Esophagus (tissue), 2 donors: ENCODE measurements around the gene PAX4. TPM values are rescaled to one million over a fixed set of nuclear protein-coding genes. Genes with fewer than 3 reads are reported as not detected.

ENCODE experiments used
- H3K27ac ChIP-seq, 2 donors: one replicate each; pipeline ENCODE4 v1.5.1; 2013; ENCODE audit warnings: low read depth in 2 of 2, mild to moderate bottlenecking in 2 of 2, inconsistent platforms in 1 of 2, low read length in 1 of 2, moderate library complexity in 1 of 2
- H3K27me3 ChIP-seq, 2 donors: one replicate each; pipeline ENCODE4 v1.6.1; 2013; ENCODE audit warnings: low read length in 2 of 2, control low read depth in 1 of 2, mild to moderate bottlenecking in 1 of 2; ENCODE audit not compliant: insufficient read depth in 2 of 2, control insufficient read depth in 1 of 2
- H3K36me3 ChIP-seq, 2 donors: one replicate each; pipeline ENCODE4 v1.6.1; 2013; ENCODE audit warnings: low read length in 1 of 2; ENCODE audit not compliant: control insufficient read depth in 2 of 2, insufficient read depth in 2 of 2
- H3K4me1 ChIP-seq, 2 donors: one replicate each; pipeline ENCODE4 v1.6.1; 2013; ENCODE audit warnings: low read length in 1 of 2; ENCODE audit not compliant: control insufficient read depth in 2 of 2, insufficient read depth in 2 of 2
- H3K4me3 ChIP-seq, 2 donors: one replicate each; pipeline ENCODE4 v1.5.1; 2013; ENCODE audit warnings: low read length in 2 of 2, mild to moderate bottlenecking in 2 of 2, low read depth in 1 of 2, moderate library complexity in 1 of 2
- H3K9me3 ChIP-seq, 2 donors: one replicate each; pipeline ENCODE4 v1.6.1; 2013; ENCODE audit warnings: mild to moderate bottlenecking in 2 of 2, low read depth in 1 of 2, low read length in 1 of 2, moderate library complexity in 1 of 2; ENCODE audit not compliant: control insufficient read depth in 2 of 2, insufficient read depth in 1 of 2
- WGBS, 2 donors: extraction: QIAGEN DNeasy Blood & Tissue Kit; methylation state at CpG; one replicate each; pipeline ENCODE4 v1.1.7; 2013; 5-methylcytosine and 5-hydroxymethylcytosine counted together
- polyA plus RNA-seq, 2 donors: library from polyadenylated mRNA; stranded (reverse); fragments of 200-250 nt; gene quantifications; one replicate each; pipeline ENCODE4 v1.2.3, GENCODE V29; 2013
- donor health status: healthy with polysubstance abuse.
- donor health status: Bipolar disorder and iron deficiency.

The PAX4 gene
- polyA plus RNA-seq, 2 donors = not detected

DNA sequence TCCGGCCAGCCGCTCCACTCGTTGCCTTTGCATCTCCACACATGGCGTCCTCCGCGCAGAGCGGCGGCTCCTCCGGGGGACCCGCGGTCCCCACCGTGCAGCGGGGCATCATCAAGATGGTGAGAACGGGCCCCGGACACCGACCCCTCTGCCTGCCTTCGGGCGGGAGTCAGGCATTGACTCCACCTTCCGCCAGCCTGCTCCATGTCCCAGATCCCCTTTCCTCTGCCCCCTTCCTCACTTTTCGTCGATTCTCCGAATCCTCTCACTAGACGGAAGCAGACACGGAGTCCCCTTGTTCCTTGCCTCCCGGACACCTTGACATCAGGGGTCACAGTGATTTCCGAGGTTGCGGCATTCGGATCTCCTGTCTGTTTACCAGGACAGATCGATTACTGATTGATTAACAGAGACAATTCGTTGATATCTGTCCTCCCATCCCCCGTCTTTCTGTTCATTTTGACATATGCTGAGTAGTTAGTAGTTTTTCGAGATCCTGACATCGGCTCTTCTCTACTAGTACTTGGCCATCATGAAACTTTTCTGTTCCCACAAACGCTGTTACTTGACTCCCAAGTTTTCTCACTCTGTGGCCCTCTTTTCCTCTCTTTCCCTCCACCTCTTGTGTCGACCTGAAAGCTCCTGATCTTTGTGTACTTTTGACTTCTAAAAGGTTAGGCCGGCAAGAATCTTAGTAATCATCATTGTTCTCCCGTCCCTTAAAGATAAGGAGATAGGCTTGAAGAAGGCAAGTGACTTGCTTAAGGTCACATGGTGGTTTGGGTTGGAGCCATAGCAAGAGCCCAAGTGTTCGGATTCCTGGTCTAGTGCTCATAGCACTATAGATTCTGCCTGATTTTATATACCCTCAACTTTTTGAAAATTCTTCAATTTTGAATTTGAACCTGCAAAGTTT lies 34.6 kb upstream of the PAX4 start:
- H3K36me3 ChIP-seq = no peaks in the 10 kb centered on the region
- H3K9me3 ChIP-seq = no peaks in the 10 kb centered on the region
- no peaks in the 10 kb centered on the region for H3K27me3 ChIP-seq
- H3K4me3 ChIP-seq = peak overlapping the region; percentile 91 to 98
- WGBS, 2 donors = 1 to 2% methylated on average over 36 to 38 of the region's 38 CpGs
- peak overlapping the region; percentile 83 to 93 for H3K27ac ChIP-seq
- H3K4me1 ChIP-seq = no peaks in the 10 kb centered on the region

DNA sequence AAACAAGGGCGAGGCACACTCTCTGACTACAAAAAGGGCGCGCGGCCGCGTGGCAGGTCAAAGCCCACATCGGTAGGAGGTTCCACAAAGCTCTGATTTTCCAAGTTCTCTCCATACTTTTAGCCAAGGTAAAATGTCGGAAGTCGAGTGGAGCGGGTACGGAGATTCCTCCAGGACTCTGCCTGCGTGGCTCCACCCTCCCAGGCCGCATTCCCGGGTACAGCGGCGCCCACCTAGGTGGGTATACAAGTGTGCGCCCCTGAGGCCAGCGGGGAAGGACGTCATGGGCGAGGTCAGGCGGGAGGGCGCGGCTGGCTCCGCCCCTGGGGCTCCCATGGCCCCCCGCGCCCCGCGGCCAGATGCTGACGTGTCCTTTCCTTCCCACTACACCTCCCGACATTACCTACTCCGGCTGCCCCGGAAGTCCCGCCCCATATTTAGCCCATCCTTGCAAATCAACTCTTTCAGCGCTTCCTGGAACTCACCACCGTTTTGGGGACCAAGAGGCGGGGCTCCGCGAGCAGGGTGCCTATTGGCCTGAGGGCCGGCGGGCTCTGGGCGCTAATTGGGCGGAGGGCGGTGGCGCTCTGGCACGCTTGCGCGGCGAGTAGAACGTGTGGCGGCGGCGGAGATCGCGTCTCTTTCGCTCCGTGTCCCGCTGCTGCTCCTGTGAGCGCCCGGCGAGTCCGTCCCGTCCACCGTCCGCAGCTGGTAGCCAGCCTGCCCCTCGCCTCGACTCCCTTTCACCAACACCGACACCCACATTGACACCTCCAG lies 33.8 kb upstream of the PAX4 start, which contains the start of gene SND1:
Gene SND1, plus strand, starts transcription at position 639 of the 777 bp plus-strand sequence. CDS start 180 bp downstream, outside the sequence.
- Histone ChIP-seq H3K4me3 (peak within 1 kb of the TSS; percentile 91 to 98), H3K27ac (peak within 1 kb of the TSS; percentile 96 to 98), H3K4me1 (no peaks in the 10 kb centered on the region), H3K27me3 (no peaks in the 10 kb centered on the region), H3K9me3 (no peaks in the 10 kb centered on the region), H3K36me3 (no peaks in the 10 kb centered on the region)
- WGBS, 2 donors = 1% methylated on average over 52 to 67 of the region's 67 CpGs

DNA sequence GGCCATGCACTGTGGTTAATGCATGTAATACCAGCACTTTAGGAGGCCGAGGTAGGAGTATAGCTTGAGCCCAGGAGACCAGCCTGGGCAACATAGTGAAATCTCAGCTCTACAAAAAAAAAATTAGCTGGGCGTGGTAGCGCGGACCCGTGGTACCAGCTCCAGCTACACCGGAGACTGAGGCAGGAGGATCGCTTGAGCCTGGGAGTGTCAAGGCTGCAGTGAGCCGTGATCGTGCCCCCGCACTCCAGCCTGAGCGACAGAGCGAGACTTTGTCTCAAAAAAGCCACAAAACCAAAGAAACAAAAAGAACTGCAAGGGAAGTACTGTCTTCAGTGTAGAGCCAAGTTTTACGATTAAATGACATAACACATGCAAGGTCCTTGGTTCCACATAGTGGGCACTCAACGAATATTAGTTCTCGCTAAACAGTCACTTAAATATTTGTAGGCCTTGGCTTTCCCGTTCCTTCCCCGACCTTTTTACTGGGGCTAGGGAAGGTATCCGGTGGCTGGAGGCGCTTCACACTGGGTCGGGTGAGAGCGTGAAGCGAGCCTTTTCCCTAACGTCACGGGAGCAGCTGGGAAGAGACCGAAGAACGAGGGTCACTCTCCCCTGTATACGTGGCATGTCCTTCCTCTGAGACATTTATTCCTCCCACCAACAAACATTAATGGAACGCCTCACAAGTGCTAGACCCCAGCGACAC lies 33.1 kb upstream of the PAX4 start:
- Histone ChIP-seq H3K27ac (peak overlapping the region; percentile 96 to 98), H3K9me3 (no peaks in the 10 kb centered on the region), H3K4me1 (no peaks in the 10 kb centered on the region), H3K4me3 (peak overlapping the region; percentile 74 to 98), H3K36me3 (no peaks in the 10 kb centered on the region), H3K27me3 (no peaks in the 10 kb centered on the region)
- 44 to 50% methylated on average over 29 of the region's 29 CpGs for WGBS, 2 donors

DNA sequence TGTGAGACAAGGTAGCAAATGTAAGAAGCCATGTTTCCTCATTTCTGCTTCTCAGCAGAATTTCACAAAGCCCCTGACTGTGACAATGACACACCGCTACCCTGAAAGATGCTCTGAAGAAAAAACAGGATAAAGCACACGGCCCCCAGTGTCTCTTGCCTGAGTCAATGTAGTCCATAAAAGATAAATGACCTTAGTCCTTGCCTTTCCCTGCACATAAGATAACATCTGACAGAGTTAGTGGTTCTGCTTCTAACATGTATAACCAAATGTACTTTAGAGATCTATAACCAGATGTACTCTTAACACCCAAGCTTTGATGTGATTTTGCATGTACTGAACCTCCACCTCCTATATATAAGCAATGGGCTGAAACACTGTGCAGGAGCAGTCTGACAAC lies 31.0 kb upstream of the PAX4 start:
- no peaks in the 10 kb centered on the region for H3K27me3 ChIP-seq
- WGBS, 2 donors = 78 to 80% methylated on average over 2 of the region's 2 CpGs
- H3K9me3 ChIP-seq = no peaks in the 10 kb centered on the region
- H3K4me3 ChIP-seq = no peak overlapping the region
- H3K27ac ChIP-seq = no peak overlapping the region
- no peaks in the 10 kb centered on the region for H3K36me3 ChIP-seq
- H3K4me1 ChIP-seq = no peaks in the 10 kb centered on the region

DNA sequence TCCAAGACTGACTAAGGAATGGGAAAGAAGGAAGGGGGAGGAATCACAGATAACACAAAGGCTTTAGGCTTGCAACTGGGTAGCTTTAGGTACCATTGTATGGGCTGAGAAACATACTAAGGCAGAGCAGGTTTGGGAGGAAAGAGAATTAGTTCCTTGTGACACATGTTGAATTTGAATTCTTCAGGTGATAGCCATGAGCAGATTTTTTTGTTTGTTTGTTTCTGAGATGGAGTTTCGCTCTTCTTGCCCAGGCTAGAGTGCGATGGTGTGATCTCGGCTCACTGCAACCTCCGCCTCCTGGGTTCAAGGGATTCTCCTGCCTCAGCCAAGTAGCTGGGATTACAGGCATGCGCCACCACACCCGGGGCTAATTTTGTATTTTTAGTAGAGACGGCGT lies 29.7 kb upstream of the PAX4 start:
- H3K27me3 ChIP-seq = no peaks in the 10 kb centered on the region
- no peak overlapping the region for H3K27ac ChIP-seq
- H3K4me3 ChIP-seq = no peak overlapping the region
- H3K9me3 ChIP-seq = no peaks in the 10 kb centered on the region
- 95 to 98% methylated on average over 8 of the region's 8 CpGs for WGBS, 2 donors
- H3K36me3 ChIP-seq = no peaks in the 10 kb centered on the region
- H3K4me1 ChIP-seq = no peaks in the 10 kb centered on the region

DNA sequence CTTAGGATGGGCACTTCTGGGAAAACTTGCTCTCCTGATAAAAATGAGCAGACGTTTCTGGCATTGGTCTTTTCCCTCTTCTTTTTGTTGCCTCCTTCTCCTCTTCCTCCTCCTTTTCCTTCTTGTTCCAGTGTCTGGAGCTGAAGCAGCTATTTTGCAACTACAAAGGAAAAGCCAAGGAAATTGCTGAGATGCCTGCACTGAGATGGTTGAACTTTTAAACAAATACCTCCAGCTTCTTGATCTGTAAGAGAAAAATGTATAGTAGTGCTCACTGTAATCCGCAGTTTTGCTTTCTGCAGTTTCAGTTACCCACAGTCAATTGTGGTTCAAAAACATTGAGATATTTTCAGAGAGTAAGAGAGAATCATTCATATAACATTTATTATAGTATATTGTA lies 26.5 kb upstream of the PAX4 start:
- H3K27ac ChIP-seq = no peak overlapping the region
- H3K4me3 ChIP-seq = no peak overlapping the region
- no peaks in the 10 kb centered on the region for H3K27me3 ChIP-seq
- no peaks in the 10 kb centered on the region for H3K4me1 ChIP-seq
- 63 to 75% methylated on average over 2 of the region's 2 CpGs for WGBS, 2 donors
- no peaks in the 10 kb centered on the region for H3K9me3 ChIP-seq
- H3K36me3 ChIP-seq = no peaks in the 10 kb centered on the region

DNA sequence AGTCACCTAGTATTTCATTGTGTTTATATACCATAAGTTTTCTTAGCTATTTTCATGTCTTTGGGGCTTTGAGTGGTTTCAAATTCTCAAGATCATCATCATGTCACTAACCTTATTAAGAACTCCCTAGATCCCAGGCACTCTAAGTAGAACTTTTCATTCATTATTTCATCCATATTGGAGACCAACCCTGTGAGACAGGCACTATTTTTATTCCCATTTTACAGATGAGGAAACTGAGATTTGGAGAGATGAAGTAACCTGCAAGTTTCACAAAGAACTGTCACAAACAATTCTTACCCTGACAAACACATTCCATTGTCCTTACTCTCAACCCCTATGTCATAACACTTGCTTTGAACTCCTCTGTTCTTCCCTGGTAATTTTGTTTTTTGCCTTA lies 20.3 kb upstream of the PAX4 start:
- H3K27me3 ChIP-seq = no peaks in the 10 kb centered on the region
- no peak overlapping the region for H3K27ac ChIP-seq
- no peaks in the 10 kb centered on the region for H3K9me3 ChIP-seq
- no peaks in the 10 kb centered on the region for H3K4me1 ChIP-seq
- H3K4me3 ChIP-seq = no peak overlapping the region
- H3K36me3 ChIP-seq = no peaks in the 10 kb centered on the region

DNA sequence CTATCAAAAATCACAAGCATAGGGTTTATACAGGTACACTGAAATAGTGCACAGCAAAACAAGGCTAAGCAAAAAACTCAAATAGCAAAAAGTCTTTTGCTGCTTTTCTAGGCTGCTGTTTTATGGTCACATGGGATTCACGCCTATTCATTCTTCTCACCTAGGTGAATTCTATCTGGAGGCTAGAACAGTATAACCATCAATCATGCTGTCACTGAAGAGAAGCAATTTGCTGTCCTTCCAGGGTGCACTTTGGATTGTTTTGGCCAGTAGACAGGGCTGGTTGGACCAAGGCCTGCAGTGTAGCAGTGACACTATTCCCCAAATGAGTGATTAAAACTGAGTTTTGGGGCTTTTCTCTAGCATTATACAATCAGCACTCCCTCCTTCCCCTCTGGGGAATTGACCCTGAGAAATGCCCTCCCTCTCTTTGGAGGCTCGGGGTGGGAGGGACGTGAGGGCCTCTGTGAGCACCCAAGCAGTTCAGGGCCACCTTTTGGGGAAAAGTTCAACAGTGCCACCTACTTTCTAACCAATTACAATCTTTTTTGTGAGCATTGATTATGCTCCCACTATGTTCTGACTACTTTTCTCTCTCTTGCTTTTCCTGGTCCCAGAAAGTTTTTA lies 17.8 kb upstream of the PAX4 start:
- H3K4me1 ChIP-seq = no peaks in the 10 kb centered on the region
- H3K27me3 ChIP-seq = no peaks in the 10 kb centered on the region
- H3K36me3 ChIP-seq = no peaks in the 10 kb centered on the region
- WGBS, 2 donors = 46 to 54% methylated on average over 3 of the region's 3 CpGs
- H3K4me3 ChIP-seq = no peak overlapping the region
- no peaks in the 10 kb centered on the region for H3K9me3 ChIP-seq
- no peak overlapping the region for H3K27ac ChIP-seq

DNA sequence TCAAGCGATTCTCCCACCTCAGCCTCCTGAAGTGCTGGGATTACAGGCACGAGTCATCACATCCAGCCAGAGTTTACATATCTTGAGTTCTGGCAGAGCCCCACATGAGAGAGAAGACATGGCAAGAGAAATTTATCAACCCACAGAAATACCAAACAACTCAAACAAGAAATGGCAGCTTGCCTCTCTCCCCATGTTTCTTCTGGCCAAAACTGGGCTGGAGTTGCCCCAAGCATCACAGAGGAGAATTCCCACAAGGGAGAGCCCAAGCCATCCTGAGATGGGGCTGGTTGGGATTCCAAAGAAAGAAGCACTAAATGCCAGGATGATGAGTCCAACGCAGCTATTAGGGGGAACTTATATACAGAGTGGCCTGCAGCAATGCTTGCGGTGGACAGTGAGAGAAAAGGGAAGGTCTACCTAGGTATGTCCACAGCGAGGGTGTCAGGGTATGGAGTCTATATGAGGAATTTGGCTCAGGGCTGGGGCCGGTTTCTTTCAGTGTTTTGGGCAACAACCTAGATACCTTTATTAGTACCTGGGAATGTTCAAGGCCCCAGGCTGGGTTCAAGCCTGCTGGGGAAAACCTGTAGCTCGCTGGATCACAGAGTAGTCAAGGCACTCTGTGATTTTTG lies 14.5 kb upstream of the PAX4 start:
- no peaks in the 10 kb centered on the region for H3K4me1 ChIP-seq
- no peaks in the 10 kb centered on the region for H3K9me3 ChIP-seq
- no peaks in the 10 kb centered on the region for H3K27me3 ChIP-seq
- no peak overlapping the region for H3K27ac ChIP-seq
- no peaks in the 10 kb centered on the region for H3K36me3 ChIP-seq
- WGBS, 2 donors = 79 to 81% methylated on average over 7 of the region's 7 CpGs
- no peak overlapping the region for H3K4me3 ChIP-seq
